GM06990 (cell line): Measurements from ENCODE around the gene HINFP.

ENCODE experiments used
- DNase-seq: peaks from one replicate; pipeline ENCODE4 v3.0.0-alpha.2; 2011; ENCODE audit not compliant: insufficient read length; ENCODE audit errors: extremely low read depth
- H3K27me3 ChIP-seq: replicated peaks from 2 replicates; pipeline ENCODE4 v1.6.0; 2011; ENCODE audit warnings: low read length; ENCODE audit not compliant: control insufficient read depth, insufficient read depth
- H3K36me3 ChIP-seq: 2 replicates; pipeline ENCODE4 v1.5.1; 2011; ENCODE audit warnings: low read length; ENCODE audit not compliant: control insufficient read depth, insufficient read depth
- H3K4me3 ChIP-seq: replicated peaks from 2 replicates; pipeline ENCODE4 v1.5.1; 2011; ENCODE audit warnings: low read depth, mild to moderate bottlenecking, control low read depth, low read length
- CTCF ChIP-seq: IDR thresholded peaks from 2 replicates; pipeline ENCODE4 v1.5.1; 2011; ENCODE audit warnings: low read length, control low read depth, mild to moderate bottlenecking, inconsistent platforms; ENCODE audit not compliant: insufficient read depth, poor library complexity, severe bottlenecking

The HINFP gene

GRCh38 chr11:119085437-119085847 lies 35.9 kb upstream of the HINFP start:
- no peak for TF ChIP-seq CTCF
- Histone ChIP-seq H3K27me3 (no peaks in the 10 kb centered on the region), H3K36me3 (peaks cover 18% of the 10 kb centered on the region), H3K4me3 (peak overlapping the region; percentile 91)
- DNase-seq, result no peak

- Histone ChIP-seq H3K4me3 (no peak overlapping the region), H3K36me3 (peaks cover 9% of the 10 kb centered on the region), H3K27me3 (no peaks in the 10 kb centered on the region)
- DNase-seq, result no peak
- no peak for TF ChIP-seq CTCF
These were observed 34.3 kb upstream of the HINFP start for GRCh38 chr11:119087123-119087522.

GRCh38 chr11:119087747-119088241 lies 33.6 kb upstream of the HINFP start:
- DNase-seq, result no peak
- H3K4me3 ChIP-seq, result no peak overlapping the region
- no peak for TF ChIP-seq CTCF

GRCh38 chr11:119088406-119088805 lies 33.0 kb upstream of the HINFP start:
- Histone ChIP-seq H3K36me3 (peaks cover 16% of the 10 kb centered on the region), H3K4me3 (no peak overlapping the region)
- TF ChIP-seq CTCF, result no peak

More at GRCh38 chr11:119087747-119088241, 33.6 kb upstream of the HINFP start:
- H3K27me3 ChIP-seq, result no peaks in the 10 kb centered on the region
- peaks cover 12% of the 10 kb centered on the region for H3K36me3 ChIP-seq

GRCh38 chr11:119089319-119089718 lies 32.1 kb upstream of the HINFP start:
- Histone ChIP-seq H3K27me3 (no peaks in the 10 kb centered on the region), H3K4me3 (no peak overlapping the region), H3K36me3 (peaks cover 17% of the 10 kb centered on the region)
- DNase-seq, result no peak
- no peak for TF ChIP-seq CTCF

More at GRCh38 chr11:119088406-119088805, 33.0 kb upstream of the HINFP start:
- no peak for DNase-seq
- H3K27me3 ChIP-seq, result no peaks in the 10 kb centered on the region

- Histone ChIP-seq H3K4me3 (no peak overlapping the region), H3K36me3 (peaks cover 17% of the 10 kb centered on the region), H3K27me3 (no peaks in the 10 kb centered on the region)
- no peak for TF ChIP-seq CTCF
- no peak for DNase-seq
These were observed 30.2 kb upstream of the HINFP start for GRCh38 chr11:119091178-119091577.
